GM23248 (cell line): ENCODE measurements around the gene STX8.

Experiments
- EZH2 ChIP-seq: fragments of 200-600 bp; sonication (generic); IDR thresholded peaks from 2 replicates; pipeline ENCODE4 v1.6.1; 2018; ENCODE audit warnings: antibody characterized with exemption, mild to moderate bottlenecking; ENCODE audit not compliant: insufficient read depth, poor library complexity, severe bottlenecking
- EZH2phosphoT487 ChIP-seq: fragments of 200-600 bp; sonication (generic); IDR thresholded peaks from 2 replicates; pipeline ENCODE4 v1.6.1; 2018; ENCODE audit warnings: antibody characterized with exemption, moderate library complexity, mild to moderate bottlenecking, low read depth; ENCODE audit not compliant: insufficient read depth

GRCh38 chr17:9237053-9237410 is 338.6 kb downstream of the STX8 start:
- TF ChIP-seq EZH2phosphoT487 (no peak), EZH2 (no peak)
